Stomach (tissue), 4 donors: ENCODE data around the gene DCDC2.

Source experiments
- CTCF ChIP-seq, 7 experiments: fragments of 450-650 bp in 4 of 7; fragments of 200-600 bp in 3 of 7; sonication (generic) in 3 of 7; IDR thresholded peaks; one replicate each; pipeline ENCODE4 v1.5.1; 2016 to 2019; ENCODE audit warnings: antibody characterized with exemption in 7 of 7, control low read depth in 2 of 7, mild to moderate bottlenecking in 1 of 7
- EP300 ChIP-seq: sonication (generic); formaldehyde crosslinking; IDR thresholded peaks from one replicate; pipeline ENCODE4 v1.6.1; 2017; ENCODE audit warnings: antibody characterized with exemption
- POLR2AphosphoS5 ChIP-seq, 3 donors: sonication (generic); formaldehyde crosslinking; IDR thresholded peaks; one replicate each; pipeline ENCODE4 v1.6.1; 2016; ENCODE audit warnings: antibody characterized with exemption in 3 of 3

DNA sequence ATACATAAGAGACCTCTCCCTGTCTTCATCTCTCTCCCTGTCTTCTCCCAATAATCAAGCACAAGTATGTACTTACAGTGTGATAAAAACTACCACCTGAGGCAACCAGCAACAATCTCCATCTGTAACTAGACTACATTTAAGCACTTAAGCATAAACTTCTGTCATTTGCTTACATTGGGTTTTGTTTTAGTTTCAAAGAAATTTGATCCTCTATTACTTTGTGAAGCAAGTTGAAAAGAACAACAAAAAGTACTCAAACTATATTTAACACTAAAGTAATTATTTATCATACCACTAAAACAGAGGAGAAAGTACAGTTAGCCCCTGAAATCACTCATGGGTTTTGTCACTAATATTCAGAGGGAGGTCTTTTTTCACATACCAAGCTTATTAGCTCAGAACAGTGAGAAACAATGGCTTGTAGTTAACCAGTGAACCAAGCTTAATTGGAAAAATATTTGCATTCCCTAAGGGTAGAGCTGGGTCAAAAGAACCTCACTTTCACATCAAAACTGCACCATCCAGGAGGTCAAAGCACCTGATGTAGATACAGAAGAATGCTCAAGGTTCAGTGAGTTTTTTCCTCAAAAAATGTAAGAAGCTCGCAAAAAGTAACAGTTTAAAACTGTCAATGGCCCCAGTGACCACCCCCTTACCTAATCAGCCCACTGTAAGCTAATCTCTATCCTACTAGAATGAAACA, 34.1 kb downstream of the DCDC2 start:
- no peak for TF ChIP-seq POLR2AphosphoS5 (IDR thresholded peaks at IDR 0.05)
- no peak for TF ChIP-seq CTCF (IDR thresholded peaks at IDR 0.05)
- TF ChIP-seq EP300 = no peak
